OCI-LY3 (cell line): ENCODE results near the gene MIEF1.
A peak's percentile ranks its signal among the peaks of the same experiment; 100 is the strongest.

Source experiments
- CTCF ChIP-seq: fragments of 200-600, 300-600 bp; sonication (generic); IDR thresholded peaks from 2 replicates; pipeline ENCODE4 v1.5.1; 2014; ENCODE audit warnings: antibody characterized with exemption, low read length, low read depth
- EZH2phosphoT487 ChIP-seq: fragments of 200-600 bp; shearing (Covaris generic); IDR thresholded peaks from 2 replicates; pipeline ENCODE4 v1.6.1; 2018; ENCODE audit warnings: antibody characterized with exemption, mixed run types, low read depth

GRCh38 chr22:39514373-39514973 is 12.4 kb downstream of the MIEF1 start:
- peak; percentile 88 for TF ChIP-seq CTCF
- no peak for TF ChIP-seq EZH2phosphoT487
